IMR-90 (cell line): ENCODE measurements around the gene DNAJA4. TPM values are rescaled to one million over a fixed set of nuclear protein-coding genes. Genes with fewer than 3 reads are reported as not detected.

Experiments
- ATAC-seq: fragments of 200-7000 bp; cut with Tn5 transposase; 2 replicates; pipeline ENCODE4 v1.9.1; 2020; ENCODE audit warnings: low read depth, mild to moderate bottlenecking, moderate library complexity
- BruUV-seq: library from RNA; stranded (reverse); fragments of 400-500 nt; replicated peaks from 2 replicates; lab custom pipeline; 2021; lab: Mats Ljungman, UMichigan
- CTCF ChIA-PET: fragments of 300-600 bp; formaldehyde crosslinking; extraction: SDS; loops from one replicate; lab custom pipeline; 2021; ENCODE audit warnings: antibody characterized with exemption; lab: Yijun Ruan, JAX
- POLR2A ChIA-PET: fragments of 300-600 bp; sonication (Branson Sonifier 250); formaldehyde crosslinking; loops from one replicate; lab custom pipeline; 2022; ENCODE audit warnings: antibody characterized with exemption; ENCODE audit not compliant: unreplicated experiment; lab: Charles Lee
- DNase-seq: peaks from one replicate; pipeline ENCODE4 v3.0.0; 2013
- H2AFZ ChIP-seq: replicated peaks from 2 replicates; pipeline ENCODE3; 2013; ENCODE audit warnings: low read length, mild to moderate bottlenecking; ENCODE audit not compliant: poor library complexity
- H2AK5ac ChIP-seq: 2 replicates; pipeline ENCODE4 v1.6.1; 2013; ENCODE audit warnings: low read depth, low read length, inconsistent platforms
- H2AK9ac ChIP-seq: replicated peaks from 2 replicates; pipeline ENCODE3; 2013; ENCODE audit warnings: mild to moderate bottlenecking, low read depth, low read length, moderate library complexity; ENCODE audit not compliant: poor library complexity
- H2BK120ac ChIP-seq: 2 replicates; pipeline ENCODE4 v1.6.1; 2013; ENCODE audit warnings: low read depth, low read length, inconsistent platforms
- H2BK15ac ChIP-seq: 3 replicates; pipeline ENCODE4 v1.6.1; 2013; ENCODE audit warnings: low read depth, low read length, inconsistent platforms
- H2BK20ac ChIP-seq: 2 replicates; pipeline ENCODE4 v1.6.1; 2013; ENCODE audit warnings: low read depth, mild to moderate bottlenecking, inconsistent platforms, low read length, moderate library complexity
- H2BK5ac ChIP-seq: 2 replicates; pipeline ENCODE4 v1.6.1; 2013; ENCODE audit warnings: mild to moderate bottlenecking, low read depth, low read length, inconsistent platforms; ENCODE audit not compliant: poor library complexity, severe bottlenecking
- H3K14ac ChIP-seq: replicated peaks from 2 replicates; pipeline ENCODE4 v1.6.1; 2013; ENCODE audit warnings: low read depth, low read length, inconsistent platforms
- H3K18ac ChIP-seq: 2 replicates; pipeline ENCODE4 v1.6.1; 2013; ENCODE audit warnings: low read depth, low read length, control low read depth
- H3K23ac ChIP-seq: 2 replicates; pipeline ENCODE4 v1.6.1; 2013; ENCODE audit warnings: low read depth, low read length, inconsistent platforms
- H3K27ac ChIP-seq: 2 replicates; pipeline ENCODE4 v1.5.1; 2013; ENCODE audit warnings: mild to moderate bottlenecking, control low read depth, low read length; ENCODE audit not compliant: insufficient read depth
- H3K27me3 ChIP-seq: 2 replicates; pipeline ENCODE4 v1.6.1; 2013; ENCODE audit warnings: low read length; ENCODE audit not compliant: control insufficient read depth, insufficient read depth
- H3K36me3 ChIP-seq: 2 replicates; pipeline ENCODE4 v1.6.1; 2013; ENCODE audit warnings: low read length, mixed read lengths; ENCODE audit not compliant: control insufficient read depth, insufficient read depth
- H3K4ac ChIP-seq: 2 replicates; pipeline ENCODE4 v1.6.1; 2013; ENCODE audit warnings: low read depth, low read length, inconsistent platforms
- H3K4me1 ChIP-seq: 2 replicates; pipeline ENCODE4 v1.6.1; 2013; ENCODE audit warnings: low read length, mixed read lengths; ENCODE audit not compliant: control insufficient read depth, insufficient read depth
- H3K4me2 ChIP-seq: 2 replicates; pipeline ENCODE4 v1.6.1; 2013; ENCODE audit warnings: low read depth, mild to moderate bottlenecking, control low read depth, low read length, moderate library complexity
- H3K4me3 ChIP-seq: 2 replicates; pipeline ENCODE4 v1.5.1; 2013; ENCODE audit warnings: low read depth, mild to moderate bottlenecking, control low read depth, low read length, moderate library complexity; ENCODE audit not compliant: insufficient read depth
- H3K56ac ChIP-seq: 2 replicates; pipeline ENCODE4 v1.6.1; 2013; ENCODE audit warnings: low read length, inconsistent platforms; ENCODE audit not compliant: insufficient read depth; ENCODE audit errors: extremely low read depth
- H3K79me1 ChIP-seq, 2 experiments: 2 replicates each; pipeline ENCODE4 v1.6.1; 2013; ENCODE audit warnings: low read length in 2 of 2, inconsistent platforms in 1 of 2, low read depth in 1 of 2
- H3K9ac ChIP-seq: 2 replicates; pipeline ENCODE4 v1.6.1; 2013; ENCODE audit warnings: low read depth, low read length, control low read depth
- H3K9me1 ChIP-seq: 2 replicates; pipeline ENCODE4 v1.6.1; 2013; ENCODE audit warnings: low read length, inconsistent platforms; ENCODE audit not compliant: insufficient read depth
- H3K9me3 ChIP-seq: 2 replicates; pipeline ENCODE4 v1.6.1; 2013; ENCODE audit warnings: low read length; ENCODE audit not compliant: control insufficient read depth, insufficient read depth
- H4K20me1 ChIP-seq: 2 replicates; pipeline ENCODE4 v1.6.1; 2013; ENCODE audit warnings: low read length, inconsistent platforms; ENCODE audit not compliant: insufficient read depth
- H4K5ac ChIP-seq: 2 replicates; pipeline ENCODE4 v1.6.1; 2013; ENCODE audit warnings: mild to moderate bottlenecking, low read depth, low read length, control low read depth
- H4K8ac ChIP-seq, 2 experiments: 2 replicates each; pipeline ENCODE4 v1.6.1; 2013; ENCODE audit warnings: low read depth in 2 of 2, low read length in 2 of 2, control low read depth in 1 of 2, inconsistent platforms in 1 of 2
- H4K91ac ChIP-seq: 2 replicates; pipeline ENCODE4 v1.6.1; 2013; ENCODE audit warnings: low read depth, low read length, inconsistent platforms; ENCODE audit not compliant: insufficient read depth
- BHLHE40 ChIP-seq: fragments of 150-350 bp; IDR thresholded peaks from 2 replicates; pipeline ENCODE4 v1.6.1; 2016; ENCODE audit warnings: mild to moderate bottlenecking, low read depth, low read length
- CEBPB ChIP-seq: IDR thresholded peaks from 2 replicates; pipeline ENCODE4 v1.6.1; 2012; ENCODE audit warnings: low read depth, low read length, improper control_type of control experiment
- CHD1 ChIP-seq: IDR thresholded peaks from 2 replicates; pipeline ENCODE4 v1.6.1; 2012; ENCODE audit warnings: low read depth, low read length, improper control_type of control experiment
- FOS ChIP-seq: fragments of 150-350 bp; IDR thresholded peaks from 2 replicates; pipeline ENCODE4 v1.6.1; 2016; ENCODE audit warnings: low read depth, low read length
- MAZ ChIP-seq: IDR thresholded peaks from 2 replicates; pipeline ENCODE4 v1.6.1; 2012; ENCODE audit warnings: low read depth, mild to moderate bottlenecking, low read length, improper control_type of control experiment, moderate library complexity, borderline replicate concordance
- MXI1 ChIP-seq: IDR thresholded peaks from 2 replicates; pipeline ENCODE4 v1.6.1; 2012; ENCODE audit warnings: low read depth, mild to moderate bottlenecking, low read length, moderate library complexity, borderline replicate concordance
- NFE2L2 ChIP-seq: fragments of 150-350 bp; IDR thresholded peaks from 2 replicates; pipeline ENCODE4 v1.6.1; 2016; ENCODE audit warnings: low read depth, mild to moderate bottlenecking, low read length
- POLR2A ChIP-seq: IDR thresholded peaks from 2 replicates; pipeline ENCODE4 v1.6.1; 2012; ENCODE audit warnings: mild to moderate bottlenecking, low read depth, low read length
- RAD21 ChIP-seq: IDR thresholded peaks from 2 replicates; pipeline ENCODE4 v1.6.1; 2012; ENCODE audit warnings: low read length, improper control_type of control experiment
- RCOR1 ChIP-seq: IDR thresholded peaks from 2 replicates; pipeline ENCODE4 v1.6.1; 2012; ENCODE audit warnings: mild to moderate bottlenecking, low read length, improper control_type of control experiment; ENCODE audit not compliant: insufficient replicate concordance
- RFX5 ChIP-seq: IDR thresholded peaks from 2 replicates; pipeline ENCODE4 v1.8.0; 2012; ENCODE audit warnings: low read depth, mild to moderate bottlenecking, low read length, moderate library complexity
- SMC3 ChIP-seq: fragments of 150-350 bp; IDR thresholded peaks from 2 replicates; pipeline ENCODE4 v1.6.1; 2016; ENCODE audit warnings: low read depth, mild to moderate bottlenecking, antibody characterized with exemption, low read length, moderate library complexity
- whole genome bisulfite sequencing, 2 experiments: methylation state at CpG; one replicate each; pipeline versions ENCODE4 v1.1.5 to v1.1.7; 2013; ENCODE audit warnings: missing lambda C conversion rate in 2 of 2; ENCODE audit not compliant: insufficient read length in 1 of 2; ENCODE audit errors: extremely low coverage in 2 of 2; 5-methylcytosine and 5-hydroxymethylcytosine counted together
- dilution Hi-C: fragments of 300-500 bp; cut with HindIII; formaldehyde crosslinking; loops from one replicate; pipeline ENCODE4 v1.14.3; 2018; ENCODE audit warnings: low sequenced_read_pairs; ENCODE audit not compliant: unreplicated experiment
- in situ Hi-C: fragments of 300-500 bp; cut with MboI; formaldehyde crosslinking; loops from 3 replicates; pipeline ENCODE4 v1.14.3; 2019; ENCODE audit warnings: low sequenced_read_pairs, inconsistent platforms, mixed read lengths
- intact Hi-C: fragments of 100-400 bp; cut with micrococcal nuclease; formaldehyde crosslinking; loops from 2 replicates; pipeline ENCODE4 v1.10.0; 2022
- polyA plus RNA-seq, 3 experiments: library from polyadenylated mRNA; depleted of rRNA; stranded (reverse); fragments of >200 nt; gene quantifications; 2 replicates each; pipeline ENCODE4 v1.2.3, GENCODE V29; 2012; ENCODE audit warnings: low replicate concordance in 1 of 3
- total RNA-seq: library from RNA; depleted of rRNA; stranded (reverse); fragments of >200 nt; gene quantifications from 2 replicates; pipeline ENCODE4 v1.2.3, GENCODE V29; 2012
- TF ChIP-seq, protein P1 (sequence below): fragments of 150-350 bp; IDR thresholded peaks from 2 replicates; pipeline ENCODE4 v1.6.1; 2017; ENCODE audit warnings: mild to moderate bottlenecking, antibody characterized with exemption, low read length, low read depth
- TF ChIP-seq, protein P2 (sequence below): conservative IDR thresholded peaks from 2 replicates; pipeline ENCODE4 v1.5.1; 2012; ENCODE audit warnings: mild to moderate bottlenecking, low read depth, low read length, improper control_type of control experiment
- TF ChIP-seq, protein P3 (sequence below): fragments of 150-350 bp; IDR thresholded peaks from 2 replicates; pipeline ENCODE4 v1.6.1; 2016; ENCODE audit warnings: low read depth, mild to moderate bottlenecking, low read length, moderate library complexity, borderline replicate concordance

The DNAJA4 gene
- total and polyA plus RNA-seq, 2 of the 4 experiments (the other 2 are of a cell fraction), result 0.18 to 0.32 TPM

DNA sequence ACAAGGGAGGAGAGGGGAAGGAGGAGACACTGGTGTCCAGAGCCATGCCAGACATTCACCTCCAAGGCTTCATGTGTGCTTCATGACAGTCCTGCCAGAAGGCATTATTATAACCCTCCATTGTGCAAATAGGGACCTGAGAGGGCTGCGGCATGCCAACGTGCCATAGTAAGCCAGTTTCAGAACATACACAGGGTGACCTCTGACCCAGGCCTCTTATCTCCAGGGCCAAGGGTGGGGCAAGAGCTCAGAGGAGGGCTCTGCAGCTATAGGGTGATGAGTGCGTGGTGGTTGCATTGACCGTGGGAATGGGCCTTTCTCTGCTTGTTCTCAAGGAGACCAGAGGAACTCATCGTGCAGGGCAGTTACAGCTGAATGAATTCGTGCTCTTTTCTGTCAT is 20.3 kb upstream of the DNAJA4 start:
- Histone ChIP-seq H3K4me2 (no peak overlapping the region), H2AFZ (no peak overlapping the region), H3K4me1 (no peaks in the 10 kb centered on the region), H4K5ac (no peak overlapping the region), H3K23ac (no peak overlapping the region), H2AK5ac (no peak overlapping the region), H3K36me3 (no peaks in the 10 kb centered on the region), H2BK15ac (no peak overlapping the region), H3K9ac (no peak overlapping the region), H2BK120ac (no peak overlapping the region), H3K9me1 (no peaks in the 10 kb centered on the region; the same call in 1 of the 2 replicates), H3K9me3 (no peaks in the 10 kb centered on the region), H4K91ac (no peak overlapping the region), H2AK9ac (no peak overlapping the region), H2BK5ac (no peak overlapping the region), H2BK20ac (no peak overlapping the region), H3K79me1 (no peaks in the 10 kb centered on the region), H4K8ac (no peak overlapping the region), H3K4ac (no peak overlapping the region), H3K27ac (no peak overlapping the region), H3K4me3 (no peak overlapping the region), H3K18ac (no peak overlapping the region), H3K14ac (no peak overlapping the region), H3K27me3 (peaks cover 9% of the 10 kb centered on the region; the same call in 1 of the 2 replicates), H4K20me1 (no peaks in the 10 kb centered on the region; the same call in 1 of the 2 replicates), H3K56ac (no peak overlapping the region)
- in situ Hi-C loops, result loop anchor here (5.0 kb wide), 1 partner anchor 287 kb away; no protein-coding TSS in a partner anchor
- no CpG with 5 or more reads among the region's 6 CpGs for WGBS, 2 experiments
- BruUV-seq, result no TSS peak
- intact Hi-C loops, result loop anchor here (5.0 kb wide), 2 partner anchors 112 to 342 kb away; partner anchors contain the start of gene CIB2
- dilution Hi-C loops, result no loop called here
- DNase-seq (no peak), ATAC-seq (no peak)
- ChIA-PET CTCF (no interaction called here), POLR2A (no interaction called here)
- TF ChIP-seq CHD1 (no peak), MAZ (no peak), MXI1 (no peak), CEBPB (no peak), NFE2L2 (no peak), FOS (no peak), POLR2A (no peak), RCOR1 (no peak), BHLHE40 (no peak), SMC3 (no peak), RFX5 (no peak), RAD21 (no peak)
- TF ChIP-seq, protein P1, sequence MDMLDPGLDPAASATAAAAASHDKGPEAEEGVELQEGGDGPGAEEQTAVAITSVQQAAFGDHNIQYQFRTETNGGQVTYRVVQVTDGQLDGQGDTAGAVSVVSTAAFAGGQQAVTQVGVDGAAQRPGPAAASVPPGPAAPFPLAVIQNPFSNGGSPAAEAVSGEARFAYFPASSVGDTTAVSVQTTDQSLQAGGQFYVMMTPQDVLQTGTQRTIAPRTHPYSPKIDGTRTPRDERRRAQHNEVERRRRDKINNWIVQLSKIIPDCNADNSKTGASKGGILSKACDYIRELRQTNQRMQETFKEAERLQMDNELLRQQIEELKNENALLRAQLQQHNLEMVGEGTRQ, result no peak
- TF ChIP-seq, protein P2, sequence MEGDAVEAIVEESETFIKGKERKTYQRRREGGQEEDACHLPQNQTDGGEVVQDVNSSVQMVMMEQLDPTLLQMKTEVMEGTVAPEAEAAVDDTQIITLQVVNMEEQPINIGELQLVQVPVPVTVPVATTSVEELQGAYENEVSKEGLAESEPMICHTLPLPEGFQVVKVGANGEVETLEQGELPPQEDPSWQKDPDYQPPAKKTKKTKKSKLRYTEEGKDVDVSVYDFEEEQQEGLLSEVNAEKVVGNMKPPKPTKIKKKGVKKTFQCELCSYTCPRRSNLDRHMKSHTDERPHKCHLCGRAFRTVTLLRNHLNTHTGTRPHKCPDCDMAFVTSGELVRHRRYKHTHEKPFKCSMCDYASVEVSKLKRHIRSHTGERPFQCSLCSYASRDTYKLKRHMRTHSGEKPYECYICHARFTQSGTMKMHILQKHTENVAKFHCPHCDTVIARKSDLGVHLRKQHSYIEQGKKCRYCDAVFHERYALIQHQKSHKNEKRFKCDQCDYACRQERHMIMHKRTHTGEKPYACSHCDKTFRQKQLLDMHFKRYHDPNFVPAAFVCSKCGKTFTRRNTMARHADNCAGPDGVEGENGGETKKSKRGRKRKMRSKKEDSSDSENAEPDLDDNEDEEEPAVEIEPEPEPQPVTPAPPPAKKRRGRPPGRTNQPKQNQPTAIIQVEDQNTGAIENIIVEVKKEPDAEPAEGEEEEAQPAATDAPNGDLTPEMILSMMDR, result no peak
- TF ChIP-seq, protein P3, sequence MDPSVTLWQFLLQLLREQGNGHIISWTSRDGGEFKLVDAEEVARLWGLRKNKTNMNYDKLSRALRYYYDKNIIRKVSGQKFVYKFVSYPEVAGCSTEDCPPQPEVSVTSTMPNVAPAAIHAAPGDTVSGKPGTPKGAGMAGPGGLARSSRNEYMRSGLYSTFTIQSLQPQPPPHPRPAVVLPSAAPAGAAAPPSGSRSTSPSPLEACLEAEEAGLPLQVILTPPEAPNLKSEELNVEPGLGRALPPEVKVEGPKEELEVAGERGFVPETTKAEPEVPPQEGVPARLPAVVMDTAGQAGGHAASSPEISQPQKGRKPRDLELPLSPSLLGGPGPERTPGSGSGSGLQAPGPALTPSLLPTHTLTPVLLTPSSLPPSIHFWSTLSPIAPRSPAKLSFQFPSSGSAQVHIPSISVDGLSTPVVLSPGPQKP, result no peak
